HepG2 (cell line): ENCODE results near the gene IP6K3. TPM values are rescaled to one million over a fixed set of nuclear protein-coding genes. Genes with fewer than 3 reads are reported as not detected.

Experiments used
- ATRX ChIP-seq: sonication (generic); formaldehyde crosslinking; IDR thresholded peaks from 2 replicates; pipeline ENCODE4 v1.4.0; 2020; ENCODE audit warnings: missing genetic modification reagents, borderline replicate concordance
- CCDC6 ChIP-seq: sonication (generic); formaldehyde crosslinking; IDR thresholded peaks from 2 replicates; pipeline ENCODE4 v1.8.1; 2022; ENCODE audit warnings: mild to moderate bottlenecking, missing genetic modification reagents, moderate library complexity
- GATAD1 ChIP-seq: IDR thresholded peaks from 2 replicates; pipeline ENCODE4 v1.6.1; 2016; ENCODE audit warnings: missing genetic modification reagents, missing compliant biosample characterization
- GFI1 ChIP-seq: sonication (generic); formaldehyde crosslinking; IDR thresholded peaks from 2 replicates; pipeline ENCODE4 v1.5.0; 2020; ENCODE audit warnings: missing genetic modification reagents, mild to moderate bottlenecking, borderline replicate concordance
- HNF1B ChIP-seq: sonication (generic); formaldehyde crosslinking; IDR thresholded peaks from 2 replicates; pipeline ENCODE4 v1.5.1; 2020; ENCODE audit warnings: mild to moderate bottlenecking, moderate library complexity, missing genetic modification reagents
- KAT2B ChIP-seq: fragments of 150-350 bp; IDR thresholded peaks from 2 replicates; pipeline ENCODE4 v1.6.1; 2014; ENCODE audit warnings: low read depth, low read length, borderline replicate concordance
- KDM5A ChIP-seq: fragments of 200-600 bp; sonication (generic); IDR thresholded peaks from 2 replicates; pipeline ENCODE4 v1.7.0; 2018; ENCODE audit warnings: antibody characterized with exemption, mild to moderate bottlenecking, low read length, borderline replicate concordance
- NFE2L1 ChIP-seq: sonication (generic); formaldehyde crosslinking; IDR thresholded peaks from 2 replicates; pipeline ENCODE4 v1.4.0; 2020; ENCODE audit warnings: missing genetic modification reagents, mild to moderate bottlenecking, borderline replicate concordance
- SIN3A ChIP-seq: IDR thresholded peaks from 2 replicates; pipeline ENCODE4 v1.6.1; 2011; ENCODE audit warnings: low read depth, mild to moderate bottlenecking, control low read depth, low read length, borderline replicate concordance
- ZBTB42 ChIP-seq: sonication (generic); formaldehyde crosslinking; IDR thresholded peaks from 2 replicates; pipeline ENCODE4 v1.5.0; 2020; ENCODE audit warnings: mild to moderate bottlenecking, missing genetic modification reagents
- ZMAT3 ChIP-seq: sonication (generic); formaldehyde crosslinking; conservative IDR thresholded peaks from 2 replicates; pipeline ENCODE4 v1.7.0; 2021; ENCODE audit warnings: missing genetic modification reagents
- ZMYM3 ChIP-seq: sonication (generic); formaldehyde crosslinking; IDR thresholded peaks from 2 replicates; pipeline ENCODE4 v1.5.1; 2020; ENCODE audit warnings: mild to moderate bottlenecking, missing genetic modification reagents
- ZNF124 ChIP-seq: sonication (generic); formaldehyde crosslinking; IDR thresholded peaks from 2 replicates; pipeline ENCODE4 v1.4.0; 2020; ENCODE audit warnings: missing genetic modification reagents
- ZNF264 ChIP-seq: sonication (generic); formaldehyde crosslinking; IDR thresholded peaks from 2 replicates; pipeline ENCODE4 v1.4.0; 2020; ENCODE audit warnings: missing genetic modification reagents
- ZNF556 ChIP-seq: sonication (generic); formaldehyde crosslinking; IDR thresholded peaks from 2 replicates; pipeline ENCODE4 v1.4.0; 2020; ENCODE audit warnings: mild to moderate bottlenecking, missing genetic modification reagents, borderline replicate concordance
- ZNF747 ChIP-seq: sonication (generic); formaldehyde crosslinking; IDR thresholded peaks from 2 replicates; pipeline ENCODE4 v1.8.1; 2023; ENCODE audit warnings: missing genetic modification reagents, mild to moderate bottlenecking, borderline replicate concordance
- ZNF782 ChIP-seq: sonication (generic); formaldehyde crosslinking; IDR thresholded peaks from 2 replicates; pipeline ENCODE4 v1.4.0; 2020; ENCODE audit warnings: missing genetic modification reagents, mild to moderate bottlenecking, borderline replicate concordance
- polyA plus RNA-seq, 8 experiments: library from polyadenylated mRNA; depleted of rRNA in 3 of 8; stranded (reverse) in 7 of 8; unstranded in 1 of 8; fragments of >200 nt; fragmentation: Illumina TruSeq in 4 of 8; extraction: Trizol in 4 of 8; gene quantifications; 2 replicates each; pipeline versions ENCODE4 v1.2.1 to v1.2.3, GENCODE V29; 2011 to 2016; ENCODE audit warnings: low read depth in 4 of 8, missing spikeins in 1 of 8, mixed read lengths in 1 of 8; ENCODE audit not compliant: insufficient read depth in 1 of 8
- total RNA-seq, 5 experiments: library from RNA; depleted of rRNA; stranded (reverse); fragments of >200 nt; fragmentation: Illumina TruSeq; extraction: Trizol; gene quantifications; 2 replicates each; pipeline ENCODE4 v1.2.3, GENCODE V29; 2016; ENCODE audit warnings: low read depth in 1 of 5

The IP6K3 gene
- total and polyA plus RNA-seq, 2 of the 13 experiments (the other 11 are each of a cell fraction or from before 2014, with no cell fraction given) = 0.11 to 0.18 TPM

GRCh38 chr6:33710296-33711121, 36.2 kb downstream of the IP6K3 start (continued):
- TF ChIP-seq ZNF782 (CRISPR knock-in tag) (0 out of 2 replicates have a peak, but pooled peaks have one; percentile 21), SIN3A (no peak), ZNF124 (CRISPR knock-in tag) (no peak), KDM5A (no peak), GFI1 (CRISPR knock-in tag) (no peak), ZNF264 (no peak), ZNF747 (CRISPR knock-in tag) (no peak), ZMYM3 (CRISPR knock-in tag) (0 out of 2 replicates have a peak, but pooled peaks have one; percentile 7), ATRX (0 out of 2 replicates have a peak, but pooled peaks have one; percentile 48), GATAD1 (CRISPR knock-in tag) (no peak), ZMAT3 (CRISPR knock-in tag) (no peak), CCDC6 (CRISPR knock-in tag) (no peak), ZBTB42 (CRISPR knock-in tag) (no peak), ZNF556 (CRISPR knock-in tag) (0 out of 2 replicates have a peak, but pooled peaks have one; percentile 2), NFE2L1 (CRISPR knock-in tag) (no peak), KAT2B (no peak), HNF1B (CRISPR knock-in tag) (no peak)
